Activated CD8-positive, alpha-beta memory T cell treated with anti-CD3 and anti-CD28 coated beads, Interleukin-2, amount 10 ng/mL, durations not matched to agents 7 days and 5 days (primary cell): Measurements from ENCODE around the gene DIP2C. TPM values are rescaled to one million over a fixed set of nuclear protein-coding genes. Genes with fewer than 3 reads are reported as not detected.
"Not testable (repeated sequence)": the region's sequence is repeated elsewhere in the genome, so short reads cannot be mapped to it uniquely, and the experiment has no call there.

Source experiments
- ATAC-seq: fragments of 150-1000 bp; cut with Tn5 transposase; one replicate; pipeline ENCODE4 v1.10.0; 2021; ENCODE audit warnings: moderate library complexity
- CTCF ChIA-PET: fragments of 350-600 bp; sonication (Branson Sonifier 250); formaldehyde crosslinking; loops from one replicate; lab custom pipeline; 2021; ENCODE audit warnings: antibody characterized with exemption; lab: Charles Lee
- DNase-seq: peaks from one replicate; pipeline ENCODE4 v3.0.0-alpha.2; 2020
- H3K27ac Mint-ChIP-seq: one replicate; pipeline ENCODE4 v1.8.0; 2021; ENCODE audit warnings: mild to moderate bottlenecking, mixed read lengths
- H3K27me3 Mint-ChIP-seq: one replicate; pipeline ENCODE4 v1.8.0; 2021; ENCODE audit warnings: mixed read lengths
- H3K36me3 Mint-ChIP-seq: one replicate; pipeline ENCODE4 v1.8.0; 2021; ENCODE audit warnings: mild to moderate bottlenecking, mixed read lengths
- H3K4me1 Mint-ChIP-seq: one replicate; pipeline ENCODE4 v1.8.0; 2021; ENCODE audit warnings: mixed read lengths
- H3K4me3 Mint-ChIP-seq: one replicate; pipeline ENCODE4 v1.8.0; 2021; ENCODE audit warnings: mild to moderate bottlenecking, moderate library complexity, mixed read lengths
- H3K9me3 Mint-ChIP-seq: one replicate; pipeline ENCODE4 v1.8.0; 2022; ENCODE audit warnings: low read depth, mixed read lengths
- total RNA-seq, 2 experiments: library from RNA; stranded (reverse); gene quantifications; one replicate each; pipeline ENCODE4 v1.2.3, GENCODE V29; 2021

Gene DIP2C
- total RNA-seq, 2 experiments from 2014 or later: 0.26 to 0.99 TPM

DNA sequence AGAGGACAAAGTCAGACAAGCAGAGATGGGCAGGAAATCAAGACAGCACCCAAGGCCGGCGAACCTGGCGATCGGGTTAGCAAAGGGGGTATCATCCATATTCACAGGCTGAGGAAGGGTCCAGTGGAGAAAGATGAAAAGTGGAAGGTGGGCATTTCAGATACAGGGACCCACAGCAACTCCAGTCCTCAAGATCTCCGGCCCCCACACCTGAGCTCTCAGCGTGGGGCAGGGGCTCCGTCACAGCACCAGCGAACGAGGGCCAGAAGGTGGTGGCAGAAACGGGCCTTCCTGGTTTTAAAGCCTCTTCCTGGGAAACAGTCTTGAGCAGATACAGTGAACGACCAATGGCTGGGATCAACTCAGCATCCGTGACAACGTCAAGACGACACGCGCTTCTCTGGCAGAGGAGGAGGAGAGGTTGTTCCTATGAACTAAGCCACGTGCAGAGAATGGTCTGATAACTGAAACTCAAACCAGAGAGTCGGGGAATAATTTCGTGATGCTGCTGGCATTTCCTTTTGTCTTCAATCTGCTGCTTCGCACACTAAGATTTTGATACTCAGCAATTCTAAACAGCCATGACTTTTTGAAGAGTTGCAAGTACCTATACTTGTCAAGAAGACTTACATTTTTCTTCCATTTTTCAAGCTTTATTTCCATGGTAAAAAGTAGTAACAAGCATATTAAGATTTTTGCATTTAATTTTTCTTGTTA, 334.4 kb downstream of the DIP2C start:
- ATAC-seq (no peak), DNase-seq (no peak)
- peaks cover 18% of the 10 kb centered on the region for H3K4me1 Mint-ChIP-seq
- no peaks in the 10 kb centered on the region for H3K36me3 Mint-ChIP-seq
- no peaks in the 10 kb centered on the region for H3K27me3 Mint-ChIP-seq
- CTCF ChIA-PET: no interaction called here
- H3K27ac Mint-ChIP-seq: no peak overlapping the region
- no peaks in the 10 kb centered on the region for H3K9me3 Mint-ChIP-seq
- no peak overlapping the region for H3K4me3 Mint-ChIP-seq

DNA sequence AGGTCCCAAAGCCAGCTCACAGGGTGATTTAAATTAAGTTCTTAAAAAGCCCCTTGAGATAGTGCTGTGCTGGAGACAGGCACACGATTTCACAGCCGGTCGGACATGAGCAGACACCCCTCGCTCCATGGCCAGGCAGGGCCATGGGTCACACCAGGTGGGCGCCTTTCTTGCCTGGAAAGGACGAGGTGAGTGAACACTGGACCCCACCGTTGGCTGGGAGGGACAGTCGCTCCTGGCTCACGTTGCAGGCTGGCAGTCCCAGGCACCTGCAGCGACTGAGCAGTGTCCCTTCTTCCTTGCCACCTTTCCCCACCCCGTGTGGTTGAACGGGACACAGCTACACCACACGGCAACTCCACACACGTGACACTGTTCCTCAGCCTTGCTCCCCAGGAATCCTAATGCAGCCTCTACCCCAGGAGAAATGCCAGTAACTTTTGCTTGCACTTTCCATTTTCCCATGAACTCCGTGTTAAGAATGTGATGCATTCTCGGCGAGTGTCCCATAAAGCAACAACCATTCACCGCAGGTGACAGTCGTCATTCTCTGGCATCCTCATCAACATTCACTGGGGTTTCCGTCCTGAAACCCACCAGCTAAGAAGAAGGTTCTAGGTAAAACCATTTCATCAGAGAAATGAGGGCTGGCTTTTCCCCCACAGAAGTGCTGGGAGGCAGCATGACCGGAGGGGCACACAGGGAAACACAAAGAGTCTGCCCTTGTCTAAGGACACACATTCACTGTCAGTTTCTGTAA, 336.8 kb downstream of the DIP2C start:
- DNase-seq: no peak
- H3K4me3 Mint-ChIP-seq: peak overlapping the region; percentile 5
- H3K27ac Mint-ChIP-seq: no peak overlapping the region
- H3K27me3 Mint-ChIP-seq: no peaks in the 10 kb centered on the region
- CTCF ChIA-PET: no interaction called here
- no peaks in the 10 kb centered on the region for H3K36me3 Mint-ChIP-seq
- ATAC-seq: no peak
- H3K4me1 Mint-ChIP-seq: peaks cover 18% of the 10 kb centered on the region
- H3K9me3 Mint-ChIP-seq: no peaks in the 10 kb centered on the region

DNA sequence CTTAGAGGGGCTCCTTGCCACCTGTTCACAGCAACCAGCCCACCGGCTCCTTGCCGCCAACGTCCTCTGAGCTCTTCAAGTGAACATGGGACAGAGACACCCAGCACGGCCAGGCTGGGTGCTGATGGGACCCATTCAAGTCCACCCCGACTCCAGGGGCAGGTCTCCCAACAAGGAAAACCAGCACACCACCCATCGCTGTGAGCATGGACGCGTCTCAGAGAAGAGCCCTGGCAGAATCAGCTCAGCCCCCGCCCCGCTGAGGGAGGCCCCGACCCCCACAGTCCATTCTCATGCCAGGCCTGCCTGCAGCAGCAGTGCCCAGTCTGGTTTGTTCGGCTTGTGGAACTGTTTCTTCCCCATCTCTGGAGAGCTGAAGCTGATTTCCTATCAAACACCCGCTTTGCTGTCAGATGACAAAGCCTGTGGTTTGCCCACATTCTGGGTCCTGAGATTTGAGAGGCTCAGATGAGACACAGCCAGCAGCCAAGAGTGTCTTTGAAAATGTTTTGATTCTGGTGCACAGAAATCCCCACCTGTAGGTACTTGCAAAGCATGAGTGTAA, 337.6 kb downstream of the DIP2C start:
- CTCF ChIA-PET: no interaction called here
- no peak overlapping the region for H3K27ac Mint-ChIP-seq
- peaks cover 18% of the 10 kb centered on the region for H3K4me1 Mint-ChIP-seq
- H3K4me3 Mint-ChIP-seq: peak overlapping the region; percentile 5
- no peaks in the 10 kb centered on the region for H3K9me3 Mint-ChIP-seq
- H3K27me3 Mint-ChIP-seq: no peaks in the 10 kb centered on the region
- H3K36me3 Mint-ChIP-seq: no peaks in the 10 kb centered on the region
- DNase-seq (peak; percentile 50), ATAC-seq (peak; percentile 27)

DNA sequence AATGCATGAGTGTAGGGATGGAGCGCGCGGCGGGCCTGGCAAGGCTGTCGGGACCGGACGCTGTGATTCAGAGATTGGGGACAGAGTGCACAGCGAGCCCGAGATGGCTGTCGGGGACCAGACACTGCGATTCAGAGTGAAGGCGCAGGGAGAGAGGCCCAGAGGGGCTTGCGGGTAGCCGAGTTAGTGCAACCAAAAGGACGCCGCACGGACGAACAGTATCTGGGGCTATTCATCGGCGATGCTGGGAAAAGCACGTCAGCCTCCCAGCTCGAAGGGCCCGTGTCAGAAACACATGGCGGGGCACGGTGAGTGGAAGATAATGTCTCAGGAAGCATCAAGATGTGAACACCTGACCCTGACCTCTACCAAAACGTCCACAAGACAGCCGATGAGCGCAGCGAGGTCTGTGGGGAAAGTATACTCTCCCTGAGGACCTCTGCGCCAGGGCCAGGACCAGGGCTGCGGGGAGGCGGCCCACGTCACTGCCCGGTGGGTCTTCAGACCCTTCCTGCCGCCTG, 338.4 kb downstream of the DIP2C start:
- H3K27me3 Mint-ChIP-seq: no peaks in the 10 kb centered on the region
- H3K4me3 Mint-ChIP-seq: no peak overlapping the region
- DNase-seq (no peak), ATAC-seq (no peak)
- H3K36me3 Mint-ChIP-seq: peaks cover 1% of the 10 kb centered on the region
- CTCF ChIA-PET: interaction anchor here (0.7 kb wide), 1 partner anchor 1164 kb away, joined by 4 read pairs; no protein-coding TSS in a partner anchor
- H3K4me1 Mint-ChIP-seq: peaks cover 16% of the 10 kb centered on the region
- peaks cover 2% of the 10 kb centered on the region for H3K9me3 Mint-ChIP-seq
- H3K27ac Mint-ChIP-seq: no peak overlapping the region

DNA sequence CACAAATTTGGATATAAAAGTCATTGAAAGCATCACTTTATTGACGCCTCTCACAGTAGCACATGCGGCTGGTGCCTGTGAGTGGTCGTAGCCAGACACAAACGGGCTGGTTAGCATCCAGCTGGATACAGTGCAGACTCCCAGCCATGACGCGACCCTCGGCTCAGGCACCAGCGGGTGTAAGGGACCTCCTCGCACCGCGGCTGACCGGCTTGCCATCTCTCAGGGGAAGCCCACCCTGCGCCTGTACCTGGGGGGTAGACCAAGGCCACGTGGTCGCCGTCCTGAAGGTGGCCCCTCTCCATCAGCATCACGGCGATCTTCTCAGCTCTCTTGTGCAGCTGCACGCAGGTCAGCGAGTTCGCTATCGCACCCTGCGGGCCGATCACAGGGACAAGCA, 340.4 kb downstream of the DIP2C start:
- Mint-ChIP-seq H3K9me3 (peaks cover 2% of the 10 kb centered on the region), H3K36me3 (peaks cover 1% of the 10 kb centered on the region), H3K27ac (no peak overlapping the region), H3K4me3 (no peak overlapping the region), H3K27me3 (no peaks in the 10 kb centered on the region), H3K4me1 (peaks cover 16% of the 10 kb centered on the region)
- ATAC-seq (no peak), DNase-seq (no peak)
- CTCF ChIA-PET: no interaction called here

DNA sequence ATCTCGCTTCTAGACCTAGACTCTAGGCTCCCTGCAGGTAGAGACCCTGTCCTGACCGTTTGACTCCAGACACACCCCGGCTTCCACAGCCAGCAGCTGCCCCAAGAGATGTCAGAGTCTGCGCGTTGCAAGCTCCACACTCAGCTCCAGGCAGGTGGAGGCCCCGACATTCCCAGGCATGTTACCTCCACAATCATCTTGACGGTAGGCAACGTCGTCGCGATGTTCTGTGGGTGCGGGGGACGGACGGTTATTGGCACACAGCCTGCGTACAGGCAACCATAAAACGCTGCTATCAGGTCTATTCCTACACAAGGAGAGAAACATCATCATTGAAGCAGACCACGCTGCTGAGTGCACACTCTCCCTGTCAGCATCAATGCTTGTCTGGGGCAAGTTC, 341.0 kb downstream of the DIP2C start:
- Mint-ChIP-seq H3K27ac (no peak overlapping the region), H3K9me3 (peaks cover 2% of the 10 kb centered on the region), H3K4me1 (peaks cover 16% of the 10 kb centered on the region), H3K27me3 (no peaks in the 10 kb centered on the region), H3K4me3 (no peak overlapping the region), H3K36me3 (peaks cover 1% of the 10 kb centered on the region)
- ATAC-seq (no peak), DNase-seq (peak; percentile 33)
- CTCF ChIA-PET: no interaction called here

DNA sequence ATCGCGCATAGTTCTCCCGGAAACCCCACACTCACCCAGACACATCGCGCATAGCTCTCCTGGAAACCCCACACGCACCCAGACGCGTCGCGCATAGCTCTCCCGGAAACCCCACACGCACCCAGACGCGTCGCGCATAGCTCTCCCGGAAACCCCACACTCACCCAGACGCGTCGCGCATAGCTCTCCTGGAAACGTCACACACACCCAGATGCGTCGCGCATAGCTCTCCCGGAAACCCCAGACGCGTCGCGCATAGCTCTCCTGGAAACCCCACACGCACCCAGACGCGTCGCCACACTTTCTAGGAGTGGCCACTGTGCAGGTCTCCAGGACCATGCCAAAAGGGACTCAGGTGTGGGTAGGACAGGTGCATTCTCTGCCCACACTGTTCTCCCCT, 341.7 kb downstream of the DIP2C start:
- H3K4me3 Mint-ChIP-seq, H3K36me3 Mint-ChIP-seq, H3K27me3 Mint-ChIP-seq, H3K9me3 Mint-ChIP-seq, CTCF ChIA-PET, ATAC-seq, H3K27ac Mint-ChIP-seq: not testable (repeated sequence)
- H3K4me1 Mint-ChIP-seq: peaks cover 14% of the 10 kb centered on the region
- DNase-seq: peak; percentile 26

DNA sequence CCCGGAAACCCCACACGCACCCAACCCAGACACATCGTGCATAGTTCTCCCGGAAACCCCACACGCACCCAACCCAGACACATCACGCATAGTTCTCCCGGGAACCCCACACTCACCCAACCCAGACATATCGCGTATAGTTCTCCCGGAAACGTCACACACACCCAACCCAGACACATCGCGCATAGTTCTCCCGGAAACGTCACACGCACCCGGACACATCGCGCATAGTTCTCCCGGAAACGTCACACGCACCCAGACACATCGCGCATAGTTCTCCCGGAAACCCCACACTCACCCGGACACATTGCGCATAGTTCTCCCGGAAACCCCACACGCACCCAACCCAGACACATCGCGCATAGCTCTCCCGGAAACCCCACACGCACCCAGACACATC, 342.3 kb downstream of the DIP2C start:
- H3K4me3 Mint-ChIP-seq, CTCF ChIA-PET, H3K27ac Mint-ChIP-seq, H3K27me3 Mint-ChIP-seq, DNase-seq, H3K36me3 Mint-ChIP-seq, H3K4me1 Mint-ChIP-seq, ATAC-seq, H3K9me3 Mint-ChIP-seq: not testable (repeated sequence)

DNA sequence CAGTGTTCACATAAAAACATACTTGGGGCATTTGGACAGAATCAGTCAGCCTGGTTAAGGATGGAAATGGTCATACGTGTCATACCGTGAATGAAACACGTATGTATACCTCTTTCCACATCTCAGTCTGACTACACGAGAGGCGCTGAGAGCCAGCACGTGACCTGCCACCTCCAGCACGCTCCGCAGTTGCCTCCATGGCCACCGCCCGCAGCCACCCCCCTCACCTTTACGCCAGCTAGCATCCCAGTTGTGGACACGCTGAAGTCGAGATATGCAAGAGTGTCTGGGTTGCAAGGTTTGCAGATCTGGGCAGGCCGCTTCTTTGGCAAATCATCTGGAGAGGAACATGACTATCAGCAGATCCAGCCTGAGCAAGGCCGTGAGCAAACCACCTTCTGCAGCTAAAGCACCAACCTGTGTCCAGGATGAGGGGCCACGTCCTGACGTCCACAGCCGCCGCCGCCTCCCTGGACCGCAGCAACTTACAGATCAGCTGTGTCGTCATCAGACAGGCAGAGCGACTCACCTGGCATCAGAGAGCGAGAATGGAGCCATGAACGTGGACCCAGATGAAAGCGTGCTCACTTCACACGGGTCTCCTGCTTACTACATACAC, 344.8 kb downstream of the DIP2C start:
- Mint-ChIP-seq H3K4me1 (no peaks in the 10 kb centered on the region), H3K36me3 (peaks cover 1% of the 10 kb centered on the region), H3K4me3 (no peak overlapping the region), H3K9me3 (peaks cover 2% of the 10 kb centered on the region), H3K27me3 (no peaks in the 10 kb centered on the region), H3K27ac (no peak overlapping the region)
- CTCF ChIA-PET: no interaction called here
- no peak for ATAC-seq
- DNase-seq: peak; percentile 31

DNA sequence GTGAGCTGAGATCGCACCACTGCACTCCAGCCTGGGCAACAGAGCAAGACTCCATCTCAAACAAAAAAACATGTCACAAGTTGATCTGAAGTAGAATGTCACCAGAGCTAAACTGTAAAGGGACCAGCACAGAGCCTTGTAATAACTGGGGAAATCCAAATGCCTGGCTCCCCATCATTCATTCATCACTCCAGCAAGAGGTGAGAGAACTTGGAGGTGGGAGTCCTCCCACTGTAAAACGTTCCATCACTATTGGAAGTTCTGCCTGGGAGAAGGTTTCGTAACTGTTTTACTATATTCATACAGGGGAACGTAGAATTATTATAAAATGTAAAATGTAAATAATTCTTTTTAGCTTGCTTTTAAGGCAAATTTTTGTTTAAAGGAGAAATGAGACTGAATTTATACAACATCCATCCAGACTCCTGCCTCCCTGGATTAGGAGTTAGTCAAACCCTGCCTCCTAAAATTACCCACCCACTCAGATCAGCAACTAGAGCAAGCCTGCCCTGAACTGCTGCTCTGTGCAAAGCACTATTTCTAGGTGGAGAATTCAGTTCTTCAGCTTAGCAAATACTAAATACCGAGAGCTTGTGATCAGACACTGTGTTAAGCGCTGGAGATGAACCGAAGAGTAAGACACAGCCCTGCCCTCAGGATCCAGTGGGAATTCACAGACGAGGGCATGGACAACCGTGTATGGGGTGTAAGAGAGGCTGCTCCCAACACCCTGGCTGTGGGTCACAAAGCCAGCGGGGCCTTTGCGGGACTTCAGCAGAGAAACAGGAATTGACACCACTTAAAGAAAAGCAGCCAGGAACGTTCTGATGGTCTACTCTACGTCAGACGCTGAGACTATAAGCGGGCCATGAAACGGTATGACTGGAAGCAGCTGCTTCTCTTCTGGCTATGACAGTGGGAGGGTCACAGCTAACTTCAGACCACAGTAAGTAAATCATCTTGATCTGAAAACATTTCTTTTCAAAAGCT, 345.9 kb downstream of the DIP2C start:
- Mint-ChIP-seq H3K27me3 (no peaks in the 10 kb centered on the region), H3K27ac (no peak overlapping the region), H3K9me3 (peaks cover 2% of the 10 kb centered on the region), H3K36me3 (peaks cover 1% of the 10 kb centered on the region), H3K4me3 (no peak overlapping the region), H3K4me1 (no peaks in the 10 kb centered on the region)
- CTCF ChIA-PET: interaction anchor here (1.5 kb wide), 1 partner anchor 17 kb away, joined by 5 read pairs; no protein-coding TSS in a partner anchor
- DNase-seq (peak; percentile 32), ATAC-seq (no peak)

DNA sequence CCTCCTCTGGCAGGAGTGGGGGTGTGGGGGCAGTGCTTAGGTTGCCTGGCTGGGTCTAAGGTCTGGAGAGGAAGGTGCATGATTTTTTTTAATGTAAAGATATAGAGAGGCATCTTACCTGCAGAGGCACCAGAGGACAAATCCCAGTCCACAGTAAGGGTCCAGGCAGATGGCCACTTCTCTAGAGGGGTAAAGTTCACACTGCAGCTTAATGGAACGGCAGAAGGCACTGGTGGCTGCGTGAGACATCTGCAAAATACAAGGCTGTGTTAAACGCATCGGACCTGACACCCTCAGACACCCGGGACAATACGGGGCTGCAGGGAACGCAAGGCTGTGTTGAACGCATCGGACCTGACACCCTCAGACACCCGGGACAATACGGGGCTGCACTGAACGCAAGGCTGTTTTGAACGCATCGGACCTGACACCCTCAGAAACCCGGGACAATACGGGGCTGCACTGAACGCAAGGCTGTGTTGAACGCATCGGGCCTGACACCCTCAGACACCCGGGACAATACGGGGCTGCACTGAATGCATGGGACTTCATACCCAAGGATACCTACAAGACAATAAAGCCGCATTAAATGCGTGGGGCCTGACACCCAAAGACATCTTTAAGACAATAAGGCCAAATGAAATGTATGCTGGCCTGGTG, 348.3 kb downstream of the DIP2C start:
- Mint-ChIP-seq H3K36me3 (peaks cover 4% of the 10 kb centered on the region), H3K9me3 (no peaks in the 10 kb centered on the region), H3K4me3 (no peak overlapping the region), H3K27ac (no peak overlapping the region), H3K27me3 (no peaks in the 10 kb centered on the region), H3K4me1 (no peaks in the 10 kb centered on the region)
- DNase-seq (peak; percentile 40), ATAC-seq (no peak)
- CTCF ChIA-PET: no interaction called here

DNA sequence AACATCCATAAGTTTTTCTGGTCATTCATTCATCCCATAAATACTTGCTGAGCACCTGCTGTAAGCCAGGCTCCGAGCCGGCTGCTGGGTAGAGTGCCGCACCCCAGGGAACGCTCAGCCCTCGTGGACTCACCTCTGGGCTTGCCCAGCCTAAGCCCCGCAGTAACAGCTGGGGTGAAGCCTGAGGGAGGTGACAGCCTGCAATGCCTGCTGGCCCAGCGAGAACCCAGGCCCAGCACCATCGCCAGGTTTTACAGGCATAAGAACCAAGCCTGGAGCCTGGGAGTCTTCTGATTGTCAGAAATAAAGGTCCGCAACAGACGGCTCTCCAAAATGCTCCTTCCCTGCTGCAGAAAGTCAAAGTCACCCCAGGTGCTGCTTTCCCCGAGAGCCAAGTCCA, 348.8 kb downstream of the DIP2C start:
- H3K9me3 Mint-ChIP-seq: no peaks in the 10 kb centered on the region
- H3K4me3 Mint-ChIP-seq: no peak overlapping the region
- H3K4me1 Mint-ChIP-seq: no peaks in the 10 kb centered on the region
- peaks cover 4% of the 10 kb centered on the region for H3K36me3 Mint-ChIP-seq
- no peaks in the 10 kb centered on the region for H3K27me3 Mint-ChIP-seq
- no peak overlapping the region for H3K27ac Mint-ChIP-seq
- CTCF ChIA-PET: no interaction called here
- DNase-seq: peak; percentile 25
- ATAC-seq: no peak
